GM12878 (cell line): ENCODE measurements around the gene CCDC66.

Experiments used
- HDAC6 ChIP-seq: fragments of 200-600 bp; sonication (generic); IDR thresholded peaks from one replicate; pipeline ENCODE4 v1.8.0; 2017; ENCODE audit warnings: antibody characterized with exemption; ENCODE audit not compliant: unreplicated experiment
- ZSCAN29 ChIP-seq: fragments of 450-650 bp; IDR thresholded peaks from 2 replicates; pipeline ENCODE4 v1.6.1; 2017; ENCODE audit warnings: mild to moderate bottlenecking, moderate library complexity

- no peak for TF ChIP-seq HDAC6
- no peak for TF ChIP-seq ZSCAN29
Observed at GRCh38 chr3:56610669-56611335, 53.8 kb downstream of the CCDC66 start.
